Adrenal gland (tissue), 12 donors: ENCODE data around the gene DNAH17. TPM values are rescaled to one million over a fixed set of nuclear protein-coding genes. Genes with fewer than 3 reads are reported as not detected.

Experiments used
- DNase-seq, 7 donors: peaks; one replicate each; pipeline ENCODE4 v3.0.0-alpha.2; 2019 to 2020
- H3K27ac ChIP-seq, 5 donors: fragments of 200-600 bp; sonication (generic) in 4 of 5; 1 replicate in 3 of 5; 2 replicates in 2 of 5; pipeline versions ENCODE4 v1.5.1 to v1.8.0; 2016 to 2020; ENCODE audit warnings: mild to moderate bottlenecking in 1 of 5
- H3K27me3 ChIP-seq: fragments of 200-600 bp; 2 replicates; pipeline ENCODE4 v1.8.0; 2021
- H3K36me3 ChIP-seq, 2 donors: fragments of 200-600 bp; replicated peaks in 1 of 2; 1 replicate in 1 of 2; 2 replicates in 1 of 2; pipeline versions ENCODE4 v1.5.1 to v1.8.0; 2018 to 2022
- H3K4me1 ChIP-seq, 2 donors: fragments of 200-600 bp; replicated peaks in 1 of 2; 1 replicate in 1 of 2; 2 replicates in 1 of 2; pipeline versions ENCODE4 v1.5.1 to v1.8.0; 2018 to 2021
- H3K4me3 ChIP-seq, 4 donors: fragments of 200-600 bp; sonication (generic) in 3 of 4; one replicate each; pipeline ENCODE4 v1.5.1; 2016 to 2018
- H3K9me3 ChIP-seq, 3 donors: fragments of 200-600 bp; sonication (generic) in 1 of 3; replicated peaks in 1 of 3; 1 replicate in 2 of 3; 2 replicates in 1 of 3; pipeline versions ENCODE4 v1.5.1 to v1.8.0; 2016 to 2021
- CTCF ChIP-seq, 6 experiments: fragments of 450-650 bp in 4 of 6; fragments of 200-600 bp in 2 of 6; sonication (generic) in 1 of 6; IDR thresholded peaks; 1 replicate in 5 of 6; 2 replicates in 1 of 6; pipeline versions ENCODE4 v1.5.1 to v1.8.0; 2016 to 2021; ENCODE audit warnings: antibody characterized with exemption in 6 of 6, mild to moderate bottlenecking in 2 of 6, moderate library complexity in 1 of 6
- POLR2A ChIP-seq, 2 donors: fragments of 450-650 bp; IDR thresholded peaks; one replicate each; pipeline ENCODE4 v1.6.1; 2017; ENCODE audit warnings: antibody characterized with exemption in 2 of 2, mild to moderate bottlenecking in 2 of 2, moderate library complexity in 1 of 2
- WGBS, 4 donors: extraction: QIAGEN DNeasy Blood & Tissue Kit in 2 of 4; methylation state at CpG; one replicate each; pipeline versions ENCODE4 v1.1.5 to v1.1.7; 2013 to 2017; 5-methylcytosine and 5-hydroxymethylcytosine counted together
- intact Hi-C, 2 donors: fragments of 100-400 bp; cut with DNase I; formaldehyde crosslinking; loops; one replicate each; pipeline versions ENCODE4 v1.14.1 to v1.15.0; 2022 to 2023
- polyA plus RNA-seq, 3 donors: library from polyadenylated mRNA; stranded (reverse); fragments of 200-250 nt in 2 of 3; fragments of 350-450 nt in 1 of 3; fragmentation: Illumina TruSeq in 1 of 3; extraction: RNeasy Lipid Tissue Mini Kit (QIAGEN cat#74804) in 1 of 3; gene quantifications; one replicate each; pipeline ENCODE4 v1.2.3, GENCODE V29; 2013 to 2014
- total RNA-seq, 9 donors: library from RNA; depleted of rRNA in 4 of 9; stranded (reverse); fragments of >200 nt in 4 of 9; fragments of 120-200 nt in 1 of 9; fragmentation: NEBNext Ultra II Directional in 1 of 9; extraction: Animal tissue kit (Norgen Biotek cat#: 25700) in 1 of 9; gene quantifications; one replicate each; pipeline versions ENCODE4 v1.1.0 to v1.2.4, GENCODE V29; 2013 to 2023
- donor health status: healthy with polysubstance abuse.
- donor health status: Bipolar disorder and iron deficiency.
- donor health status: DM: yes; HTN: yes; CAD: no.
- donor health status: DM: no; HTN: no; CAD: no.
- donor health status: DM: no; HTN: no; CAD: no.
- donor health status: DM: yes; HTN: yes; CAD: no.

The DNAH17 gene
- total and polyA plus RNA-seq, 12 donors: 0.03 to 1.8 (median 0.22) TPM; not detected in 5

- no peak overlapping the region for H3K4me3 ChIP-seq
- H3K36me3 ChIP-seq: no peaks in the 10 kb centered on the region
- intact Hi-C loops: no loop called here
- H3K27ac ChIP-seq: no peak overlapping the region
- no peaks in the 10 kb centered on the region for H3K9me3 ChIP-seq
- TF ChIP-seq CTCF (IDR thresholded peaks at IDR 0.05): no peak
- no peak for TF ChIP-seq POLR2A (IDR thresholded peaks at IDR 0.05)
- no peaks in the 10 kb centered on the region for H3K4me1 ChIP-seq
- no peaks in the 10 kb centered on the region for H3K27me3 ChIP-seq
- no peak for DNase-seq
- 83 to 89% (median 85%) methylated on average over 5 to 13 of the region's 13 CpGs for WGBS, 4 donors
These were observed 143.3 kb downstream of the DNAH17 start for GRCh38 chr17:78433780-78434335.

- intact Hi-C loops: no loop called here
- 57 to 70% (median 64%) methylated on average over 13 to 20 of the region's 20 CpGs for WGBS, 4 donors
- H3K36me3 ChIP-seq: no peaks in the 10 kb centered on the region
These were observed 144.0 kb downstream of the DNAH17 start for GRCh38 chr17:78433013-78433727.

GRCh38 chr17:78432226-78433012 lies 144.8 kb downstream of the DNAH17 start:
- Histone ChIP-seq H3K27ac (no peak overlapping the region), H3K36me3 (no peaks in the 10 kb centered on the region), H3K4me1 (no peaks in the 10 kb centered on the region), H3K9me3 (no peaks in the 10 kb centered on the region), H3K4me3 (no peak overlapping the region), H3K27me3 (no peaks in the 10 kb centered on the region)
- TF ChIP-seq CTCF (IDR thresholded peaks at IDR 0.05): no peak
- no peak for TF ChIP-seq POLR2A (IDR thresholded peaks at IDR 0.05)
- intact Hi-C loops: no loop called here
- DNase-seq: no peak
- WGBS, 4 donors: 57 to 77% (median 64%) methylated on average over 9 to 21 of the region's 21 CpGs

More at GRCh38 chr17:78433013-78433727, 144.0 kb downstream of the DNAH17 start:
- Histone ChIP-seq H3K4me3 (no peak overlapping the region), H3K9me3 (no peaks in the 10 kb centered on the region), H3K4me1 (no peaks in the 10 kb centered on the region), H3K27me3 (no peaks in the 10 kb centered on the region), H3K27ac (no peak overlapping the region)
- TF ChIP-seq CTCF (IDR thresholded peaks at IDR 0.05) (no peak), POLR2A (IDR thresholded peaks at IDR 0.05) (no peak)
- no peak for DNase-seq

- intact Hi-C loops: no loop called here
- TF ChIP-seq POLR2A (IDR thresholded peaks at IDR 0.05) (no peak), CTCF (IDR thresholded peaks at IDR 0.05) (no peak)
- H3K9me3 ChIP-seq: no peaks in the 10 kb centered on the region
- no peaks in the 10 kb centered on the region for H3K4me1 ChIP-seq
- no peak for DNase-seq
- peaks cover 0 to 8% of the 10 kb centered on the region in 2 donors for H3K36me3 ChIP-seq
- H3K4me3 ChIP-seq: no peak overlapping the region
- 75 to 95% (median 90%) methylated on average over 7 to 11 of the region's 11 CpGs for WGBS, 4 donors
- no peaks in the 10 kb centered on the region for H3K27me3 ChIP-seq
- H3K27ac ChIP-seq: no peak overlapping the region
These were observed 145.6 kb downstream of the DNAH17 start for GRCh38 chr17:78431692-78431958.
